HCT116 (cell line): Measurements from ENCODE around the gene HBE1.

Source experiments
- CTCF ChIP-seq, 3 experiments: fragments of 200-600 bp in 1 of 3; sonication (generic) in 1 of 3; IDR thresholded peaks in 2 of 3; conservative IDR thresholded peaks in 1 of 3; 2 replicates each; pipeline ENCODE4 v1.5.1; 2012 to 2017; ENCODE audit warnings: low read depth in 2 of 3, low read length in 2 of 3, antibody characterized with exemption in 1 of 3, borderline replicate concordance in 1 of 3, control low read depth in 1 of 3, mild to moderate bottlenecking in 1 of 3, mixed read lengths in 1 of 3, mixed run types in 1 of 3, moderate library complexity in 1 of 3; ENCODE audit not compliant: insufficient read depth in 1 of 3
- EZH2 ChIP-seq: fragments of 200-600 bp; sonication (generic); IDR thresholded peaks from 2 replicates; pipeline ENCODE4 v1.6.1; 2017; ENCODE audit warnings: antibody characterized with exemption, mixed run types
- EZH2phosphoT487 ChIP-seq: fragments of 200-600 bp; IDR thresholded peaks from 2 replicates; pipeline ENCODE4 v1.6.1; 2018; ENCODE audit warnings: antibody characterized with exemption, borderline replicate concordance
- JUND ChIP-seq: IDR thresholded peaks from 2 replicates; pipeline ENCODE4 v1.6.1; 2012
- MAX ChIP-seq: IDR thresholded peaks from 2 replicates; pipeline ENCODE4 v1.6.1; 2012
- POLR2AphosphoS5 ChIP-seq: IDR thresholded peaks from 2 replicates; pipeline ENCODE4 v1.6.1; 2011; ENCODE audit warnings: mild to moderate bottlenecking, low read depth, low read length, moderate library complexity
- RAD21 ChIP-seq: IDR thresholded peaks from 2 replicates; pipeline ENCODE4 v1.6.1; 2012; ENCODE audit warnings: low read depth, mild to moderate bottlenecking
- SP1 ChIP-seq: IDR thresholded peaks from 2 replicates; pipeline ENCODE4 v1.6.1; 2012; ENCODE audit warnings: low read depth
- TF ChIP-seq, protein P1 (sequence below): IDR thresholded peaks from 2 replicates; pipeline ENCODE4 v1.6.1; 2012
- TF ChIP-seq, protein P2 (sequence below): IDR thresholded peaks from 2 replicates; pipeline ENCODE4 v1.6.1; 2012; ENCODE audit warnings: low read depth

DNA sequence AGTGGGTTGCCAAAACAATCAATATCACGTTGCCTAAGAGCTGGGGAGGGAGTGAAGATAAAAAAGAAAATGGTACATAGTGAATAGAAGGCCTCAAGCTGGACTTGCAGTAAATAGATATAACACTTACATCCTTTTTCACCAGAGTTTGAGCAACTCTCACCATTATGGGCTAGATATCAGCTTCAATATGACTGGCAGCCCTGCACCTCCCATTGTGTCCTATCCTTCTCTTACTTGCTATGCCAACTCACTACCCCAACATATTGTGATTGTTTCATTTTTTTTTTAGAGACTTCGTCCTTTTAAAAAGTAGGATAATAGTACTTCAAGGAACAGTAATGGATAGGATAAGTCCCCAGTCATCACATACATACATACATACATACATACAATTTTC is 27.5 kb downstream of the HBE1 start:
- no peak for TF ChIP-seq CTCF (IDR thresholded peaks at IDR 0.05 in 2 of 3, conservative IDR thresholded peaks at IDR 0.05 in 1 of 3; ENCODE audit: borderline replicate concordance in 1 of 3, insufficient read depth in 1 of 3, low read depth in 2 of 3, low read length in 2 of 3)
- TF ChIP-seq MAX: no peak
- no peak for TF ChIP-seq JUND
- TF ChIP-seq, protein P1, sequence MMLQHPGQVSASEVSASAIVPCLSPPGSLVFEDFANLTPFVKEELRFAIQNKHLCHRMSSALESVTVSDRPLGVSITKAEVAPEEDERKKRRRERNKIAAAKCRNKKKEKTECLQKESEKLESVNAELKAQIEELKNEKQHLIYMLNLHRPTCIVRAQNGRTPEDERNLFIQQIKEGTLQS: no peak
- TF ChIP-seq EZH2: no peak
- TF ChIP-seq SP1: no peak
- TF ChIP-seq, protein P2, sequence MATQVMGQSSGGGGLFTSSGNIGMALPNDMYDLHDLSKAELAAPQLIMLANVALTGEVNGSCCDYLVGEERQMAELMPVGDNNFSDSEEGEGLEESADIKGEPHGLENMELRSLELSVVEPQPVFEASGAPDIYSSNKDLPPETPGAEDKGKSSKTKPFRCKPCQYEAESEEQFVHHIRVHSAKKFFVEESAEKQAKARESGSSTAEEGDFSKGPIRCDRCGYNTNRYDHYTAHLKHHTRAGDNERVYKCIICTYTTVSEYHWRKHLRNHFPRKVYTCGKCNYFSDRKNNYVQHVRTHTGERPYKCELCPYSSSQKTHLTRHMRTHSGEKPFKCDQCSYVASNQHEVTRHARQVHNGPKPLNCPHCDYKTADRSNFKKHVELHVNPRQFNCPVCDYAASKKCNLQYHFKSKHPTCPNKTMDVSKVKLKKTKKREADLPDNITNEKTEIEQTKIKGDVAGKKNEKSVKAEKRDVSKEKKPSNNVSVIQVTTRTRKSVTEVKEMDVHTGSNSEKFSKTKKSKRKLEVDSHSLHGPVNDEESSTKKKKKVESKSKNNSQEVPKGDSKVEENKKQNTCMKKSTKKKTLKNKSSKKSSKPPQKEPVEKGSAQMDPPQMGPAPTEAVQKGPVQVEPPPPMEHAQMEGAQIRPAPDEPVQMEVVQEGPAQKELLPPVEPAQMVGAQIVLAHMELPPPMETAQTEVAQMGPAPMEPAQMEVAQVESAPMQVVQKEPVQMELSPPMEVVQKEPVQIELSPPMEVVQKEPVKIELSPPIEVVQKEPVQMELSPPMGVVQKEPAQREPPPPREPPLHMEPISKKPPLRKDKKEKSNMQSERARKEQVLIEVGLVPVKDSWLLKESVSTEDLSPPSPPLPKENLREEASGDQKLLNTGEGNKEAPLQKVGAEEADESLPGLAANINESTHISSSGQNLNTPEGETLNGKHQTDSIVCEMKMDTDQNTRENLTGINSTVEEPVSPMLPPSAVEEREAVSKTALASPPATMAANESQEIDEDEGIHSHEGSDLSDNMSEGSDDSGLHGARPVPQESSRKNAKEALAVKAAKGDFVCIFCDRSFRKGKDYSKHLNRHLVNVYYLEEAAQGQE: no peak
- no peak for TF ChIP-seq POLR2AphosphoS5
- TF ChIP-seq RAD21: no peak
- TF ChIP-seq EZH2phosphoT487: no peak
